Tibial nerve (tissue), 4 donors: ENCODE measurements around the gene LIN52. TPM values are rescaled to one million over a fixed set of nuclear protein-coding genes. Genes with fewer than 3 reads are reported as not detected.

Experiments used
- DNase-seq, 2 donors: peaks; one replicate each; pipeline ENCODE4 v3.0.0-alpha.2; 2019; ENCODE audit warnings: low spot score in 2 of 2
- H3K27ac ChIP-seq, 4 donors: fragments of 200-600 bp; sonication (generic) in 3 of 4; one replicate each; pipeline ENCODE4 v1.5.1; 2017 to 2019; ENCODE audit warnings: mild to moderate bottlenecking in 1 of 4
- H3K27me3 ChIP-seq, 2 donors: fragments of 200-600 bp; sonication (generic) in 1 of 2; one replicate each; pipeline versions ENCODE4 v1.5.1 to v1.6.0; 2017 to 2019
- H3K36me3 ChIP-seq, 3 donors: fragments of 200-600 bp; sonication (generic); one replicate each; pipeline ENCODE4 v1.5.1; 2018 to 2019
- H3K4me1 ChIP-seq, 4 donors: fragments of 200-600 bp; sonication (generic) in 3 of 4; one replicate each; pipeline ENCODE4 v1.5.1; 2017 to 2019
- H3K4me3 ChIP-seq, 4 donors: fragments of 200-600 bp; sonication (generic) in 3 of 4; one replicate each; pipeline ENCODE4 v1.5.1; 2017 to 2019; ENCODE audit warnings: mild to moderate bottlenecking in 1 of 4, moderate library complexity in 1 of 4
- H3K9me3 ChIP-seq, 4 donors: fragments of 200-600 bp; sonication (generic) in 3 of 4; one replicate each; pipeline ENCODE4 v1.5.1; 2017 to 2019
- CTCF ChIP-seq, 5 experiments: fragments of 200-600 bp in 3 of 5; fragments of 450-650 bp in 2 of 5; sonication (generic) in 3 of 5; IDR thresholded peaks; one replicate each; pipeline ENCODE4 v1.5.1; 2016 to 2019; ENCODE audit warnings: antibody characterized with exemption in 5 of 5, mild to moderate bottlenecking in 3 of 5, moderate library complexity in 2 of 5
- EP300 ChIP-seq, 2 donors: sonication (generic); formaldehyde crosslinking; IDR thresholded peaks; one replicate each; pipeline ENCODE4 v1.6.1; 2017; ENCODE audit warnings: antibody characterized with exemption in 2 of 2, mild to moderate bottlenecking in 1 of 2
- POLR2A ChIP-seq, 2 donors: fragments of 450-650 bp; IDR thresholded peaks; one replicate each; pipeline ENCODE4 v1.6.1; 2017; ENCODE audit warnings: antibody characterized with exemption in 2 of 2, mild to moderate bottlenecking in 2 of 2, moderate library complexity in 2 of 2
- WGBS, 2 donors: methylation state at CpG; one replicate each; pipeline ENCODE4 v1.1.5; 2018; 5-methylcytosine and 5-hydroxymethylcytosine counted together
- total RNA-seq, 4 donors: library from RNA; depleted of rRNA; stranded (reverse); fragments of >200 nt; gene quantifications; one replicate each; pipeline ENCODE4 v1.1.0, GENCODE V29; 2016

LIN52 gene
- total RNA-seq, 4 donors from 2014 or later = 10.2 to 15.7 (median 12.7) TPM

GRCh38 chr14:74083161-74083560 lies 1.6 kb upstream of the LIN52 start:
- H3K9me3 ChIP-seq = no peaks in the 10 kb centered on the region
- 77 to 78% methylated on average over 3 of the region's 3 CpGs for WGBS, 2 donors
- no peak for DNase-seq
- H3K27me3 ChIP-seq = no peaks in the 10 kb centered on the region
- H3K4me1 ChIP-seq = peaks cover 0 to 47% (median 19%) of the 10 kb centered on the region in 4 donors
- no peak for TF ChIP-seq POLR2A (IDR thresholded peaks at IDR 0.05)
- no peak for TF ChIP-seq EP300 (IDR thresholded peaks at IDR 0.05)
- TF ChIP-seq CTCF (IDR thresholded peaks at IDR 0.05) = no peak
- peak overlapping the region; percentile 77 to 98 (median 83) for H3K4me3 ChIP-seq
- H3K27ac ChIP-seq = peak overlapping the region; percentile 95 to 100 (median 98)
- peaks cover 0 to 4% (median 0%) of the 10 kb centered on the region in 3 donors for H3K36me3 ChIP-seq

- TF ChIP-seq POLR2A (IDR thresholded peaks at IDR 0.05) = no peak
- TF ChIP-seq EP300 (IDR thresholded peaks at IDR 0.05) = no peak
- no peak for TF ChIP-seq CTCF (IDR thresholded peaks at IDR 0.05)
- Histone ChIP-seq H3K36me3 (no peaks in the 10 kb centered on the region), H3K9me3 (no peaks in the 10 kb centered on the region), H3K4me1 (peaks cover 0 to 47% (median 19%) of the 10 kb centered on the region in 4 donors), H3K4me3 (peak overlapping the region; percentile 77 to 98 (median 83)), H3K27me3 (no peaks in the 10 kb centered on the region), H3K27ac (peak overlapping the region; percentile 95 to 100 (median 98))
- 0 to 1% methylated on average over 15 of the region's 15 CpGs for WGBS, 2 donors
- peak in 1 of 2 donors; percentile 6 for DNase-seq
Observed at GRCh38 chr14:74083784-74084276, 926 bp upstream of the LIN52 start.

- peaks cover 0 to 47% (median 19%) of the 10 kb centered on the region in 4 donors for H3K4me1 ChIP-seq
- peak overlapping the region; percentile 63 to 98 (median 80) for H3K4me3 ChIP-seq
- no peak for DNase-seq
- 1% methylated on average over 26 of the region's 26 CpGs for WGBS, 2 donors
- TF ChIP-seq CTCF (IDR thresholded peaks at IDR 0.05) (no peak), EP300 (IDR thresholded peaks at IDR 0.05) (no peak), POLR2A (IDR thresholded peaks at IDR 0.05) (no peak)
- H3K27me3 ChIP-seq = no peaks in the 10 kb centered on the region
- H3K27ac ChIP-seq = peak overlapping the region; percentile 79 to 98 (median 88)
- no peaks in the 10 kb centered on the region for H3K9me3 ChIP-seq
- no peaks in the 10 kb centered on the region for H3K36me3 ChIP-seq
Observed at GRCh38 chr14:74085047-74085637, 386 bp downstream of the LIN52 start.

GRCh38 chr14:74085828-74086227 lies 1.1 kb downstream of the LIN52 start:
- Histone ChIP-seq H3K4me1 (peaks cover 0 to 44% (median 19%) of the 10 kb centered on the region in 4 donors), H3K27me3 (no peaks in the 10 kb centered on the region), H3K36me3 (no peaks in the 10 kb centered on the region), H3K27ac (peak overlapping the region in 1 of 4 donors; percentile 98), H3K9me3 (no peaks in the 10 kb centered on the region), H3K4me3 (peak overlapping the region in 2 of 4 donors; percentile 77 to 84)
- DNase-seq = no peak
- 88 to 100% methylated on average over 1 of the region's 1 CpG for WGBS, 2 donors
- TF ChIP-seq CTCF (IDR thresholded peaks at IDR 0.05) = no peak
- TF ChIP-seq EP300 (IDR thresholded peaks at IDR 0.05) = no peak
- TF ChIP-seq POLR2A (IDR thresholded peaks at IDR 0.05) = no peak

- DNase-seq = no peak
- H3K4me1 ChIP-seq = peaks cover 0 to 17% (median 9%) of the 10 kb centered on the region in 4 donors
- H3K4me3 ChIP-seq = no peak overlapping the region
- peaks cover 0 to 23% (median 0%) of the 10 kb centered on the region in 3 donors for H3K36me3 ChIP-seq
- no peak overlapping the region for H3K27ac ChIP-seq
- no peaks in the 10 kb centered on the region for H3K9me3 ChIP-seq
- 92 to 94% methylated on average over 8 of the region's 8 CpGs for WGBS, 2 donors
- TF ChIP-seq CTCF (IDR thresholded peaks at IDR 0.05) (no peak), EP300 (IDR thresholded peaks at IDR 0.05) (no peak), POLR2A (IDR thresholded peaks at IDR 0.05) (no peak)
- H3K27me3 ChIP-seq = no peaks in the 10 kb centered on the region
Observed at GRCh38 chr14:74089251-74090020, 4.7 kb downstream of the LIN52 start.
